Activated naive CD8-positive, alpha-beta T cell treated with anti-CD3 and anti-CD28 coated beads, Interleukin-2, amount 10 ng/mL, durations not matched to agents 7 days and 5 days (primary cell): ENCODE measurements around the gene GRID2. TPM values are rescaled to one million over a fixed set of nuclear protein-coding genes. Genes with fewer than 3 reads are reported as not detected.

Source experiments
- ATAC-seq: fragments of 150-1000 bp; cut with Tn5 transposase; one replicate; pipeline ENCODE4 v1.10.0; 2021; ENCODE audit warnings: low read depth, moderate library complexity
- POLR2A ChIA-PET: fragments of 350-600 bp; sonication (Branson Sonifier 250); formaldehyde crosslinking; loops from one replicate; lab custom pipeline; 2021; ENCODE audit warnings: antibody characterized with exemption; lab: Charles Lee
- DNase-seq: peaks from one replicate; pipeline ENCODE4 v3.0.0; 2021
- H3K27ac Mint-ChIP-seq: one replicate; pipeline ENCODE4 v1.8.0; 2022; ENCODE audit warnings: mild to moderate bottlenecking, mixed read lengths
- H3K27me3 Mint-ChIP-seq: one replicate; pipeline ENCODE4 v1.8.0; 2022; ENCODE audit warnings: mild to moderate bottlenecking, moderate library complexity, mixed read lengths
- H3K36me3 Mint-ChIP-seq: one replicate; pipeline ENCODE4 v1.8.0; 2021; ENCODE audit warnings: mild to moderate bottlenecking, mixed read lengths
- H3K4me1 Mint-ChIP-seq: one replicate; pipeline ENCODE4 v1.8.0; 2021; ENCODE audit warnings: mixed read lengths
- H3K4me3 Mint-ChIP-seq: one replicate; pipeline ENCODE4 v1.8.0; 2022; ENCODE audit warnings: mild to moderate bottlenecking, moderate library complexity, mixed read lengths
- H3K9me3 Mint-ChIP-seq: one replicate; pipeline ENCODE4 v1.8.0; 2021; ENCODE audit warnings: mixed read lengths
- total RNA-seq, 2 experiments: library from RNA; stranded (reverse); gene quantifications; one replicate each; pipeline ENCODE4 v1.2.3, GENCODE V29; 2021

Gene GRID2
- total RNA-seq, 2 experiments from 2014 or later = not detected

GRCh38 chr4:92809381-92809780 lies 505.6 kb downstream of the GRID2 start:
- POLR2A ChIA-PET = no interaction called here
- no peaks in the 10 kb centered on the region for H3K36me3 Mint-ChIP-seq
- no peaks in the 10 kb centered on the region for H3K27me3 Mint-ChIP-seq
- H3K27ac Mint-ChIP-seq = no peak overlapping the region
- no peak for ATAC-seq
- no peak for DNase-seq
- no peaks in the 10 kb centered on the region for H3K9me3 Mint-ChIP-seq
- no peaks in the 10 kb centered on the region for H3K4me1 Mint-ChIP-seq
- H3K4me3 Mint-ChIP-seq = no peak overlapping the region

- ATAC-seq (no peak), DNase-seq (no peak)
- Mint-ChIP-seq H3K36me3 (no peaks in the 10 kb centered on the region), H3K9me3 (no peaks in the 10 kb centered on the region), H3K4me3 (no peak overlapping the region), H3K27me3 (no peaks in the 10 kb centered on the region), H3K4me1 (no peaks in the 10 kb centered on the region), H3K27ac (no peak overlapping the region)
- POLR2A ChIA-PET = no interaction called here
These were observed 508.9 kb downstream of the GRID2 start for GRCh38 chr4:92812652-92813051.

- no peak for ATAC-seq
- DNase-seq = no peak
- no peaks in the 10 kb centered on the region for H3K4me1 Mint-ChIP-seq
- no peak overlapping the region for H3K4me3 Mint-ChIP-seq
- H3K27me3 Mint-ChIP-seq = no peaks in the 10 kb centered on the region
- H3K27ac Mint-ChIP-seq = no peak overlapping the region
- POLR2A ChIA-PET = no interaction called here
- no peaks in the 10 kb centered on the region for H3K36me3 Mint-ChIP-seq
- no peaks in the 10 kb centered on the region for H3K9me3 Mint-ChIP-seq
These were observed 510.9 kb downstream of the GRID2 start for GRCh38 chr4:92814677-92815076.

- no peak for ATAC-seq
- no peaks in the 10 kb centered on the region for H3K36me3 Mint-ChIP-seq
- H3K4me1 Mint-ChIP-seq = no peaks in the 10 kb centered on the region
- H3K9me3 Mint-ChIP-seq = no peaks in the 10 kb centered on the region
- H3K27me3 Mint-ChIP-seq = no peaks in the 10 kb centered on the region
- POLR2A ChIA-PET = no interaction called here
- no peak for DNase-seq
- no peak overlapping the region for H3K27ac Mint-ChIP-seq
- H3K4me3 Mint-ChIP-seq = no peak overlapping the region
These were observed 521.5 kb downstream of the GRID2 start for GRCh38 chr4:92825256-92825655.

- no peak overlapping the region for H3K4me3 Mint-ChIP-seq
- no peaks in the 10 kb centered on the region for H3K36me3 Mint-ChIP-seq
These were observed 522.0 kb downstream of the GRID2 start for GRCh38 chr4:92825791-92826190.

GRCh38 chr4:92830771-92831170 lies 527.0 kb downstream of the GRID2 start:
- H3K9me3 Mint-ChIP-seq = peaks cover 2% of the 10 kb centered on the region
- no peak overlapping the region for H3K27ac Mint-ChIP-seq
- H3K4me3 Mint-ChIP-seq = no peak overlapping the region
- no peaks in the 10 kb centered on the region for H3K27me3 Mint-ChIP-seq
- DNase-seq (no peak), ATAC-seq (no peak)
- H3K4me1 Mint-ChIP-seq = no peaks in the 10 kb centered on the region
- no peaks in the 10 kb centered on the region for H3K36me3 Mint-ChIP-seq
- POLR2A ChIA-PET = no interaction called here

More at GRCh38 chr4:92825791-92826190, 522.0 kb downstream of the GRID2 start:
- POLR2A ChIA-PET = no interaction called here
- H3K27ac Mint-ChIP-seq = no peak overlapping the region
- no peak for DNase-seq
- no peaks in the 10 kb centered on the region for H3K27me3 Mint-ChIP-seq
- peaks cover 2% of the 10 kb centered on the region for H3K9me3 Mint-ChIP-seq
- ATAC-seq = no peak
- no peaks in the 10 kb centered on the region for H3K4me1 Mint-ChIP-seq

- ATAC-seq (no peak), DNase-seq (no peak)
- POLR2A ChIA-PET = no interaction called here
- Mint-ChIP-seq H3K27ac (no peak overlapping the region), H3K36me3 (no peaks in the 10 kb centered on the region), H3K4me3 (no peak overlapping the region), H3K4me1 (no peaks in the 10 kb centered on the region), H3K9me3 (no peaks in the 10 kb centered on the region), H3K27me3 (no peaks in the 10 kb centered on the region)
These were observed 537.1 kb downstream of the GRID2 start for GRCh38 chr4:92840880-92841279.

- H3K4me3 Mint-ChIP-seq = no peak overlapping the region
- ATAC-seq (no peak), DNase-seq (no peak)
- no peaks in the 10 kb centered on the region for H3K36me3 Mint-ChIP-seq
- peaks cover 2% of the 10 kb centered on the region for H3K9me3 Mint-ChIP-seq
- no peak overlapping the region for H3K27ac Mint-ChIP-seq
- no peaks in the 10 kb centered on the region for H3K27me3 Mint-ChIP-seq
- POLR2A ChIA-PET = no interaction called here
- no peaks in the 10 kb centered on the region for H3K4me1 Mint-ChIP-seq
These were observed 540.0 kb downstream of the GRID2 start for GRCh38 chr4:92843784-92844183.

GRCh38 chr4:92847026-92847425 lies 543.3 kb downstream of the GRID2 start:
- Mint-ChIP-seq H3K9me3 (peaks cover 2% of the 10 kb centered on the region), H3K4me1 (no peaks in the 10 kb centered on the region), H3K36me3 (no peaks in the 10 kb centered on the region), H3K27ac (no peak overlapping the region), H3K4me3 (no peak overlapping the region), H3K27me3 (no peaks in the 10 kb centered on the region)
- ATAC-seq (no peak), DNase-seq (no peak)
- POLR2A ChIA-PET = no interaction called here

GRCh38 chr4:92862509-92862908 lies 558.7 kb downstream of the GRID2 start:
- POLR2A ChIA-PET = no interaction called here
- H3K27ac Mint-ChIP-seq = no peak overlapping the region
- H3K9me3 Mint-ChIP-seq = no peaks in the 10 kb centered on the region
- H3K36me3 Mint-ChIP-seq = no peaks in the 10 kb centered on the region
- ATAC-seq (no peak), DNase-seq (no peak)
- H3K4me3 Mint-ChIP-seq = no peak overlapping the region
- no peaks in the 10 kb centered on the region for H3K27me3 Mint-ChIP-seq
- no peaks in the 10 kb centered on the region for H3K4me1 Mint-ChIP-seq

- H3K27me3 Mint-ChIP-seq = no peaks in the 10 kb centered on the region
These were observed 560.3 kb downstream of the GRID2 start for GRCh38 chr4:92864096-92864495.

GRCh38 chr4:92872604-92873003 lies 568.8 kb downstream of the GRID2 start:
- no peaks in the 10 kb centered on the region for H3K9me3 Mint-ChIP-seq
- H3K4me1 Mint-ChIP-seq = no peaks in the 10 kb centered on the region
- DNase-seq = no peak
- POLR2A ChIA-PET = no interaction called here
- H3K36me3 Mint-ChIP-seq = no peaks in the 10 kb centered on the region
- H3K27ac Mint-ChIP-seq = no peak overlapping the region
- no peak overlapping the region for H3K4me3 Mint-ChIP-seq
- no peak for ATAC-seq
- no peaks in the 10 kb centered on the region for H3K27me3 Mint-ChIP-seq

More at GRCh38 chr4:92864096-92864495, 560.3 kb downstream of the GRID2 start:
- DNase-seq = no peak
- no peaks in the 10 kb centered on the region for H3K36me3 Mint-ChIP-seq
- no peak overlapping the region for H3K4me3 Mint-ChIP-seq
- ATAC-seq = no peak
- H3K9me3 Mint-ChIP-seq = no peaks in the 10 kb centered on the region
- H3K27ac Mint-ChIP-seq = no peak overlapping the region
- H3K4me1 Mint-ChIP-seq = no peaks in the 10 kb centered on the region
- POLR2A ChIA-PET = no interaction called here

GRCh38 chr4:92885632-92886031 lies 581.9 kb downstream of the GRID2 start:
- Mint-ChIP-seq H3K4me3 (no peak overlapping the region), H3K4me1 (no peaks in the 10 kb centered on the region), H3K27me3 (no peaks in the 10 kb centered on the region), H3K27ac (no peak overlapping the region), H3K36me3 (no peaks in the 10 kb centered on the region), H3K9me3 (peaks cover 3% of the 10 kb centered on the region)
- POLR2A ChIA-PET = no interaction called here
- ATAC-seq = no peak
- no peak for DNase-seq

GRCh38 chr4:92952426-92952825 lies 648.7 kb downstream of the GRID2 start:
- no peaks in the 10 kb centered on the region for H3K27me3 Mint-ChIP-seq
- peaks cover 4% of the 10 kb centered on the region for H3K9me3 Mint-ChIP-seq
- H3K4me1 Mint-ChIP-seq = no peaks in the 10 kb centered on the region
- no peak overlapping the region for H3K27ac Mint-ChIP-seq
- POLR2A ChIA-PET = no interaction called here
- no peaks in the 10 kb centered on the region for H3K36me3 Mint-ChIP-seq
- ATAC-seq = no peak
- no peak for DNase-seq
- H3K4me3 Mint-ChIP-seq = no peak overlapping the region

GRCh38 chr4:92952897-92953296 lies 649.1 kb downstream of the GRID2 start:
- POLR2A ChIA-PET = no interaction called here
- no peaks in the 10 kb centered on the region for H3K36me3 Mint-ChIP-seq
- H3K4me1 Mint-ChIP-seq = no peaks in the 10 kb centered on the region
- no peak overlapping the region for H3K27ac Mint-ChIP-seq
- peaks cover 4% of the 10 kb centered on the region for H3K9me3 Mint-ChIP-seq
- H3K27me3 Mint-ChIP-seq = no peaks in the 10 kb centered on the region
- DNase-seq (no peak), ATAC-seq (no peak)
- H3K4me3 Mint-ChIP-seq = no peak overlapping the region
